GM12865 (cell line): ENCODE results near the gene VANGL2.

ENCODE experiments used
- DNase-seq: peaks from one replicate; pipeline ENCODE4 v3.0.0; 2010; ENCODE audit warnings: low read depth
- H3K4me3 ChIP-seq: 2 replicates; pipeline ENCODE4 v1.5.1; 2011; ENCODE audit warnings: mild to moderate bottlenecking, low read depth, low read length, control low read depth
- TF ChIP-seq, protein P1 (sequence below): IDR thresholded peaks from 2 replicates; pipeline ENCODE4 v1.5.1; 2011; ENCODE audit warnings: low read length, control low read depth, low read depth, inconsistent platforms; ENCODE audit not compliant: insufficient read depth; ENCODE audit errors: missing control alignments

VANGL2 gene

GRCh38 chr1:160459056-160459455 lies 58.7 kb downstream of the VANGL2 start:
- TF ChIP-seq, protein P1, sequence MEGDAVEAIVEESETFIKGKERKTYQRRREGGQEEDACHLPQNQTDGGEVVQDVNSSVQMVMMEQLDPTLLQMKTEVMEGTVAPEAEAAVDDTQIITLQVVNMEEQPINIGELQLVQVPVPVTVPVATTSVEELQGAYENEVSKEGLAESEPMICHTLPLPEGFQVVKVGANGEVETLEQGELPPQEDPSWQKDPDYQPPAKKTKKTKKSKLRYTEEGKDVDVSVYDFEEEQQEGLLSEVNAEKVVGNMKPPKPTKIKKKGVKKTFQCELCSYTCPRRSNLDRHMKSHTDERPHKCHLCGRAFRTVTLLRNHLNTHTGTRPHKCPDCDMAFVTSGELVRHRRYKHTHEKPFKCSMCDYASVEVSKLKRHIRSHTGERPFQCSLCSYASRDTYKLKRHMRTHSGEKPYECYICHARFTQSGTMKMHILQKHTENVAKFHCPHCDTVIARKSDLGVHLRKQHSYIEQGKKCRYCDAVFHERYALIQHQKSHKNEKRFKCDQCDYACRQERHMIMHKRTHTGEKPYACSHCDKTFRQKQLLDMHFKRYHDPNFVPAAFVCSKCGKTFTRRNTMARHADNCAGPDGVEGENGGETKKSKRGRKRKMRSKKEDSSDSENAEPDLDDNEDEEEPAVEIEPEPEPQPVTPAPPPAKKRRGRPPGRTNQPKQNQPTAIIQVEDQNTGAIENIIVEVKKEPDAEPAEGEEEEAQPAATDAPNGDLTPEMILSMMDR = no peak
- no peak for DNase-seq
- H3K4me3 ChIP-seq = no peak overlapping the region

GRCh38 chr1:160459687-160460086 lies 59.3 kb downstream of the VANGL2 start:
- peak overlapping the region; percentile 36 for H3K4me3 ChIP-seq
- no peak for DNase-seq

DNA sequence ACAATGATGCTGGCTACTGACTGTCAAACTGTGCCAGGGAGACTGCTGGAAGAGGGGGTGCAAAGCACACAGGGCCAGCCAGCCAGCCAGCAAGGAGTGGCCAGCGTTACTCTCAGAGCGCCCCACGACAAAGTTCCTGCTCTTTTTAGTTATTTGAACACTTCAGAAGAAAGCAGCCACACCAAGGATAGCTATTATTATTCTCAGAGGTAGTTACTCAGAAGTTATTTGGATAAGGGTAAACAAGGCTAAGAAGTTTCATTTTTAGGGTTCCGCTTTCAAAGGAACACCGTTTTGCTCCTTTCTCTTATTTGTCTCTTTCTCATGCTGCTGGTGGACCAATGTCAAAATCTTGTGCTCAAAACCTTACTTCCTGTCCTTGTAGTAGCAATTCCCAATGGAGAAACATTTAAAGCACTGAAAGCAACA lies 59.9 kb downstream of the VANGL2 start:
- DNase-seq = peak; percentile 70
- TF ChIP-seq, protein P1 = no peak
- peak overlapping the region; percentile 36 for H3K4me3 ChIP-seq

More at GRCh38 chr1:160459687-160460086, 59.3 kb downstream of the VANGL2 start:
- TF ChIP-seq, protein P1 = no peak

- TF ChIP-seq, protein P1 = no peak
- DNase-seq = peak; percentile 42
- H3K4me3 ChIP-seq = peak overlapping the region; percentile 36
These were observed 60.4 kb downstream of the VANGL2 start for GRCh38 chr1:160460683-160461287.

- DNase-seq = no peak
- H3K4me3 ChIP-seq = no peak overlapping the region
- TF ChIP-seq, protein P1 = no peak
These were observed 64.8 kb downstream of the VANGL2 start for GRCh38 chr1:160465123-160465522.

GRCh38 chr1:160466961-160467360 lies 66.6 kb downstream of the VANGL2 start:
- TF ChIP-seq, protein P1 = no peak
- H3K4me3 ChIP-seq = no peak overlapping the region
- DNase-seq = peak; percentile 57

GRCh38 chr1:160467576-160467975 lies 67.2 kb downstream of the VANGL2 start:
- no peak for DNase-seq
- TF ChIP-seq, protein P1 = no peak
- H3K4me3 ChIP-seq = no peak overlapping the region
